ENCODE measurements around the gene RDH16.

The RDH16 gene

DNA sequence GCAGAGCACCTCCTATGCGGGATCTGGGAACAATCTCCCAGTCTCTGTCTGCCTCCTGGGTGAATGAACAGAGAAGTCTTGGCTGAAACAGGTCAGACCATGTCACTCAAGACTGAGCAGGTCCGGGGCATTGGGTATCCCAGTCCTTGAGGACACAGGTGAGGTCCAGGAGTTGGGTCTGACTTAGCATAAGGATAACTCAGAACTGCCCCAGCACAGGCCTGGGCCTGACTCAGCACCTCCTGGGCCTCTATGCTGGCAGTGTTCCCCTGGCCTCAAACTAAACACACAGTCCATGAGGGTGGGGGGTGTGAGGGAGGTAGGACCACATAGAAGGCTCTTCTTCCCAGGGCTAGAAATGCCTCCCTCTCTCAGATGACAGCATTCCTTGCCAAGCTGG is 21.7 kb downstream of the RDH16 start:
- DNase-seq (ENCODE audit: low read depth), result no peak
- TF ChIP-seq, protein P1, sequence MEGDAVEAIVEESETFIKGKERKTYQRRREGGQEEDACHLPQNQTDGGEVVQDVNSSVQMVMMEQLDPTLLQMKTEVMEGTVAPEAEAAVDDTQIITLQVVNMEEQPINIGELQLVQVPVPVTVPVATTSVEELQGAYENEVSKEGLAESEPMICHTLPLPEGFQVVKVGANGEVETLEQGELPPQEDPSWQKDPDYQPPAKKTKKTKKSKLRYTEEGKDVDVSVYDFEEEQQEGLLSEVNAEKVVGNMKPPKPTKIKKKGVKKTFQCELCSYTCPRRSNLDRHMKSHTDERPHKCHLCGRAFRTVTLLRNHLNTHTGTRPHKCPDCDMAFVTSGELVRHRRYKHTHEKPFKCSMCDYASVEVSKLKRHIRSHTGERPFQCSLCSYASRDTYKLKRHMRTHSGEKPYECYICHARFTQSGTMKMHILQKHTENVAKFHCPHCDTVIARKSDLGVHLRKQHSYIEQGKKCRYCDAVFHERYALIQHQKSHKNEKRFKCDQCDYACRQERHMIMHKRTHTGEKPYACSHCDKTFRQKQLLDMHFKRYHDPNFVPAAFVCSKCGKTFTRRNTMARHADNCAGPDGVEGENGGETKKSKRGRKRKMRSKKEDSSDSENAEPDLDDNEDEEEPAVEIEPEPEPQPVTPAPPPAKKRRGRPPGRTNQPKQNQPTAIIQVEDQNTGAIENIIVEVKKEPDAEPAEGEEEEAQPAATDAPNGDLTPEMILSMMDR (IDR thresholded peaks at IDR 0.05; ENCODE audit: low read depth, low read length, missing control alignments), result no peak
- no peak overlapping the region for H3K4me3 ChIP-seq (ENCODE audit: low read depth, low read length)
- in situ Hi-C loops (cut with HindIII; ENCODE audit: low sequenced_read_pairs), result no loop called here

DNA sequence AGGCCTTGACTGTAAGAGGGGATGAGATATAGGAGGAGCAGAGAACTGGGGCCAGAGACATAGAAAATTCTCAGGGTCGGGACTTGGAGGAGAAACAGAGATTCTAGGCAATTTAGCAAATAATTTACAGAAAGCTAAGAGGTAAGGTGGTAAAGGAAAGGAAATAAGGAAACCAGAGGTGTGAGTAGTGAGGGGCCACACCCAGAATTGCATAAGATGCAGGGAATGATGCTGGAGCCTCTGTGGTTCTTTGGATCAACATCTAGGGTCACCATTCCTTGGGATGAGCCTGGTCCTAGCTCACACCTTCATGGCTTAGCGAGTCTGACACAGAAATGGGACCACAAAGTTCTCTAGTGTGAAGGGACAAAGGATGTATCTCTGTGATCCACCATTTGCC is 22.3 kb downstream of the RDH16 start:
- H3K4me3 ChIP-seq (ENCODE audit: low read depth, low read length), result no peak overlapping the region
- in situ Hi-C loops (cut with HindIII; ENCODE audit: low sequenced_read_pairs), result no loop called here
- TF ChIP-seq, protein P1 (IDR thresholded peaks at IDR 0.05; ENCODE audit: low read depth, low read length, missing control alignments), result no peak
- DNase-seq (ENCODE audit: low read depth), result no peak

DNA sequence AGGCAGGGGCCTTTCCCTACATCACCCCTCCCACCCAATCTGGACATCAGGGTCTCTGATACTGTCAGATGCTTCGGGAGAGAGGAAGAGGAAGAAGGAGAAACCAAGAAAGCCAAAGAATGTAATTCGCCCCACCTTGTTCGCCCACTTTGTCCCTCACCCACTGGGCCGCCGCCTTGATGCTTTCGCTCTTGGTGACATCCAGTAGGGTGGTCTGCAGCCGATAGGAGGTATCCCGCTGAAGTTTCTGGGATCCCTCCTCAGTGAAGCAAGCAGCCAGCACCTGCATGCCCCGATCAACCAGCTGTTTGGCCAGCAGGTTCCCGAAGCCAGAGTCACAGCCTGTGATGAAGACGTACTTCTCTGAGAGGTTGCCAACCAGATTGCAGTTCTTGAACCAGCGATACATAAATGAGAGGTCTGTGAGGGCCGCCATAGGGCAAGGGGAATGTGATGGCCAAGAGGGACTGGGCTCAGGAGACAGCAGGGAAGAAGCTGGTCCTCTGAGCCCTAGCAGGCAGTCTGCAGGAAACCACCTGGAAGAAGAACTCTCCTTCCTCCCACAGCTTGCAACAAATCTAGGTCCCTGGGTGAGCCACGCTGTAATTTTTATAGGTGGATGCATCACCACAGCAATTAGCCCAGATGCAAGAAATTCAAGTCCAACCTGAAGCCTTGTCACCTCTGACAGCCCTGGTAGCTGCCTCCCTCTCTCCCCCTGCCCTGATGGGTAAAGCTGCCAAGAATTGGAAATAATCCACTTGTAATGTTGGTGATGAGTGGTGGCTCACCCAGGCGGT is 23.4 kb downstream of the RDH16 start, which contains the start of gene SDR9C7:
SDR9C7 (minus strand) TSS at position 583 of the 800 bp plus-strand sequence; CDS start at position 436, 147 bp downstream.
- no peak within 1 kb of the TSS for H3K4me3 ChIP-seq (ENCODE audit: low read depth, low read length)
- in situ Hi-C loops (cut with HindIII; ENCODE audit: low sequenced_read_pairs), result no loop called here
- TF ChIP-seq, protein P1 (IDR thresholded peaks at IDR 0.05; ENCODE audit: low read depth, low read length, missing control alignments), result no peak
- no peak for DNase-seq (ENCODE audit: low read depth)

DNA sequence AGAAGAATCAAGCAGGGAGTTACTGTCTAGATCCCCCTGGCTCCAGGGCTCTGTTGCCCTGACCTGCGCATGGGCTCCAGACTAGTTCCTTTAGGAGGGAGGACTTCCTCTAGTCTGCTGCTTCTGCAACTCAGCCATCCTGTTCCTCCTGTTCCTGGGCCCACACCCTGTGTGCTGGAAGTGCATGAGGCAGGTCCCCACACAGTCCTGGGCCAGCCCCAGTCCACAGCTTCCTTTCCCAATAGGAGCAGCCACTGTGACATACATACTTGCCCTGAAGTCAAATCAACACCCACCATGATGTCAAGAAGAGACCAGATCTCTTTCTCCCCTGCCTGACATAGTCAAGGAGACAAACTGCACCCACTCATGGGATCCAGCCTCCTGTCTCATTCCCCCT is 24.5 kb downstream of the RDH16 start:
- H3K4me3 ChIP-seq (ENCODE audit: low read depth, low read length), result no peak overlapping the region
- in situ Hi-C loops (cut with HindIII; ENCODE audit: low sequenced_read_pairs), result no loop called here
- DNase-seq (ENCODE audit: low read depth), result no peak
- TF ChIP-seq, protein P1 (IDR thresholded peaks at IDR 0.05; ENCODE audit: low read depth, low read length, missing control alignments), result no peak

DNA sequence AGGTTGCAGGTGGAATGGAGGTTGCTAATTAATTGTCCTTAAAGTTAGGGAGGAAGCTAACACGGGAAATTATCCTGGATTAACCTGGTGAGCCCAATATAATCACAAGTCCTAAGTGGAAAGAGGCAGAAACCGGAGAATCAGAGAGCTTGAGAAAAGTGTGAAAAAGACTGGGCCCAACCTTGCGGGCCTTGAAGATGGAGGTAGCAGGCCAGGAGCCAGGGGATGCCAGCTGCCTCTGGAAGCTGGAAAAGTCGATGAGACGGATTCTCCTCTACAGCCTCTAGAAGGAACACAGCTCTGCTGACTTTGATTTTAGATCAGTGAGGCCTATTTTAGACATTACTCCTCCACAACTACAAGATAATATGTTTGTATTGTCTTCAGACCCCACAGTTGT is 25.3 kb downstream of the RDH16 start:
- in situ Hi-C loops (cut with HindIII; ENCODE audit: low sequenced_read_pairs), result no loop called here
- no peak for DNase-seq (ENCODE audit: low read depth)
- no peak overlapping the region for H3K4me3 ChIP-seq (ENCODE audit: low read depth, low read length)
- TF ChIP-seq, protein P1 (IDR thresholded peaks at IDR 0.05; ENCODE audit: low read depth, low read length, missing control alignments), result no peak

DNA sequence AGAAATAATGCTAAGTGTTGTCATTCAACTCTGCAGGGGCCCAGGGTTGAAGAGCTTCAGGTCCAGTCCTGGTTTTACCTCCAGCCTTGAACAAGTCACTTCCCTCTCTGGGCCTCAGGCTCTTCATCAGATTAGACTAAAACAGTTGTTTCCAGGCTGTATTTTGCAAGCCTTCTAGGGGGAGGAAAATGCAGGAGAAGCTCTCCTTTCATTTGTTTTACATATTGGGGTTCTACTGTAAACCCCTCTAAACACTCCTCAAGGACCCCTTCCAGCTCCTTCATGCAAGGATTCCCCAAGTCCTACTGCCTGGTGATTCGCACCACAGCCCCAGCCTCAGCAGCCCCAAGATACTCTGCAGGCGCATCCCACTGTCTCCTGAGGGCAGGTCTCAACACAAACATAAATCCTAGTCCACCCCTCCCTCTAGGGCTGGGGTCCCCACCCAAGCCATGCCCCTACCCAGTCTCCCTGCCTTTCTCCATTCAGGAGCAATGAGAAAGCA is 25.9 kb downstream of the RDH16 start:
- TF ChIP-seq, protein P1 (IDR thresholded peaks at IDR 0.05; ENCODE audit: low read depth, low read length, missing control alignments), result no peak
- H3K4me3 ChIP-seq (ENCODE audit: low read depth, low read length), result no peak overlapping the region
- DNase-seq (ENCODE audit: low read depth), result no peak
- in situ Hi-C loops (cut with HindIII; ENCODE audit: low sequenced_read_pairs), result no loop called here
